Psoas muscle (tissue), 8 donors: ENCODE measurements around the gene PDE5A. TPM values are rescaled to one million over a fixed set of nuclear protein-coding genes. Genes with fewer than 3 reads are reported as not detected.
A peak's percentile ranks its signal among the peaks of the same experiment; 100 is the strongest.

Source experiments
- ATAC-seq, 4 donors: fragments of 200-7000 bp; cut with Tn5 transposase; one replicate each; pipeline ENCODE4 v1.9.1; 2020; ENCODE audit warnings: moderate library complexity in 3 of 4, mild to moderate bottlenecking in 2 of 4
- DNase-seq, 2 donors: peaks; one replicate each; pipeline ENCODE4 v3.0.0-alpha.2; 2020
- H3K27ac ChIP-seq: fragments of 200-600 bp; one replicate; pipeline ENCODE4 v1.8.0; 2022
- H3K27me3 ChIP-seq, 3 donors: fragments of 200-600 bp in 1 of 3; one replicate each; pipeline versions ENCODE4 v1.6.1 to v1.8.0; 2013 to 2022; ENCODE audit warnings: low read length in 2 of 3, mild to moderate bottlenecking in 2 of 3, moderate library complexity in 1 of 3; ENCODE audit not compliant: insufficient read depth in 3 of 3
- H3K36me3 ChIP-seq, 2 donors: fragments of 200-600 bp in 1 of 2; one replicate each; pipeline versions ENCODE4 v1.6.1 to v1.8.0; 2013 to 2022; ENCODE audit warnings: low read depth in 1 of 2, mild to moderate bottlenecking in 1 of 2, moderate library complexity in 1 of 2; ENCODE audit not compliant: insufficient read depth in 1 of 2
- H3K4me1 ChIP-seq: fragments of 200-600 bp; one replicate; pipeline ENCODE4 v1.8.0; 2022
- H3K4me3 ChIP-seq: fragments of 200-600 bp; one replicate; pipeline ENCODE4 v1.8.0; 2022; ENCODE audit warnings: mild to moderate bottlenecking
- H3K9me3 ChIP-seq: fragments of 200-600 bp; one replicate; pipeline ENCODE4 v1.8.0; 2022
- CTCF ChIP-seq: fragments of 200-600 bp; IDR thresholded peaks from one replicate; pipeline ENCODE4 v1.8.0; 2022; ENCODE audit warnings: antibody characterized with exemption
- WGBS, 3 donors: extraction: QIAGEN DNeasy Blood & Tissue Kit; methylation state at CpG; one replicate each; pipeline versions ENCODE4 v1.1.6 to v1.1.7; 2013; 5-methylcytosine and 5-hydroxymethylcytosine counted together
- intact Hi-C, 2 donors: fragments of 100-400 bp; cut with DNase I; formaldehyde crosslinking; loops; one replicate each; pipeline versions ENCODE4 v1.11.0 to v1.14.2; 2022
- long read RNA-seq, 2 donors: library from polyadenylated mRNA; unstranded; transcript quantifications; one replicate each; pipeline ENCODE4 v2.0.0, GENCODE V29; 2021
- polyA plus RNA-seq, 3 donors: library from polyadenylated mRNA; stranded (reverse); fragments of 200-250 nt; gene quantifications; one replicate each; pipeline ENCODE4 v1.2.3, GENCODE V29; 2013
- total RNA-seq, 4 donors: library from RNA; stranded (reverse); fragmentation: NEBNext Ultra II Directional in 2 of 4; extraction: Animal tissue kit (Norgen Biotek cat#: 25700) in 2 of 4; gene quantifications; one replicate each; pipeline versions ENCODE4 v1.2.1 to v1.2.4, GENCODE V29; 2021 to 2023
- donor health status: healthy with polysubstance abuse.
- donor health status: DM: no; HTN: no; CAD: no; lungs with moderate emphysema.
- donor health status: Bipolar disorder and iron deficiency.
- donor health status: healthy.
- donor health status: DM: yes; HTN: yes; CAD: no.
- donor health status: DM: no; HTN: no; CAD: no.
- donor health status: DM: no; HTN: no; CAD: no.
- donor health status: DM: yes; HTN: yes; CAD: no.

PDE5A gene
- 10 to 100 TPM in 1 of 4 donors, 1 to 10 TPM in 3; 4.4 to 21.1 (median 7.4) TPM for total RNA-seq
- polyA plus RNA-seq: 1 to 10 TPM in 2 of 3 donors, under 1 TPM in 1; 0.60 to 4.3 (median 1.0) TPM
- long read RNA-seq, donor 1, partial matches to known transcripts: 2 of 3 reads
- long read RNA-seq, donor 1, other reads (novel, unspliced or antisense): 1 of 3 reads
- long read RNA-seq, donor 2, full-length matches to known transcripts: 2 of 6 reads
- long read RNA-seq, donor 2, partial matches to known transcripts: 3 of 6 reads
- long read RNA-seq, donor 2, other reads (novel, unspliced or antisense): 1 of 6 reads

GRCh38 chr4:119628281-119629141 lies at the start of gene PDE5A:
TSS of gene PDE5A (minus strand) at chr4:119628804. CDS start at chr4:119628671, 133 bp downstream.
- H3K27me3 ChIP-seq: no peaks in the 10 kb centered on the region
- H3K4me1 ChIP-seq: peaks cover 5% of the 10 kb centered on the region
- no peaks in the 10 kb centered on the region for H3K9me3 ChIP-seq
- H3K27ac ChIP-seq: peak within 1 kb of the TSS; percentile 85
- WGBS, 3 donors: 0 to 1% (median 0%) methylated on average over 40 to 65 of the region's 65 CpGs
- intact Hi-C loops: loop anchor here (2.0 to 10.0 kb wide), 6 partner anchors 71 to 422 kb away; no protein-coding TSS in a partner anchor
- no peaks in the 10 kb centered on the region for H3K36me3 ChIP-seq
- H3K4me3 ChIP-seq: peak within 1 kb of the TSS; percentile 92
- DNase-seq (peak; percentile 78 to 90), ATAC-seq (peak; percentile 88 to 91 (median 91))
- peak; percentile 79 for TF ChIP-seq CTCF

- intact Hi-C loops: no loop called here
- no peak overlapping the region for H3K27ac ChIP-seq
Observed at GRCh38 chr4:119676101-119676500, 47.5 kb upstream of the PDE5A start.

GRCh38 chr4:119675391-119675790 lies 46.8 kb upstream of the PDE5A start:
- H3K4me1 ChIP-seq: no peaks in the 10 kb centered on the region
- TF ChIP-seq CTCF: no peak
- DNase-seq: no peak
- intact Hi-C loops: no loop called here
- no peak for ATAC-seq
- no peak overlapping the region for H3K4me3 ChIP-seq
- 88 to 92% (median 89%) methylated on average over 2 of the region's 2 CpGs for WGBS, 3 donors
- no peaks in the 10 kb centered on the region for H3K36me3 ChIP-seq
- H3K9me3 ChIP-seq: no peaks in the 10 kb centered on the region
- no peak overlapping the region for H3K27ac ChIP-seq
- no peaks in the 10 kb centered on the region for H3K27me3 ChIP-seq

More at GRCh38 chr4:119676101-119676500, 47.5 kb upstream of the PDE5A start:
- Histone ChIP-seq H3K4me1 (no peaks in the 10 kb centered on the region), H3K36me3 (no peaks in the 10 kb centered on the region), H3K9me3 (no peaks in the 10 kb centered on the region), H3K4me3 (no peak overlapping the region), H3K27me3 (no peaks in the 10 kb centered on the region)
- DNase-seq (no peak), ATAC-seq (no peak)
- 92 to 96% (median 96%) methylated on average over 3 of the region's 3 CpGs for WGBS, 3 donors
- no peak for TF ChIP-seq CTCF

GRCh38 chr4:119672938-119673337 lies 44.3 kb upstream of the PDE5A start:
- WGBS, 3 donors: 83 to 89% (median 86%) methylated on average over 1 of the region's 1 CpG

More at GRCh38 chr4:119672938-119673337, 44.3 kb upstream of the PDE5A start:
- intact Hi-C loops: no loop called here
- Histone ChIP-seq H3K9me3 (no peaks in the 10 kb centered on the region), H3K27ac (no peak overlapping the region), H3K4me1 (no peaks in the 10 kb centered on the region), H3K27me3 (no peaks in the 10 kb centered on the region), H3K36me3 (no peaks in the 10 kb centered on the region), H3K4me3 (no peak overlapping the region)
- no peak for DNase-seq
- no peak for TF ChIP-seq CTCF
- no peak for ATAC-seq
